Esophagus mucosa (tissue), 1 donor: ENCODE results near the gene SSB. TPM values are rescaled to one million over a fixed set of nuclear protein-coding genes. Genes with fewer than 3 reads are reported as not detected.
"Not testable (repeated sequence)": the region's sequence is repeated elsewhere in the genome, so short reads cannot be mapped to it uniquely, and the experiment has no call there.

ENCODE experiments used
- ATAC-seq: fragments of 200-7000 bp; cut with Tn5 transposase; one replicate; pipeline ENCODE4 v1.9.1; 2020
- total RNA-seq: library from RNA; stranded (reverse); gene quantifications from one replicate; pipeline ENCODE4 v1.2.4, GENCODE V29; 2023
- donor health status: DM: yes; HTN: yes; CAD: no.

SSB gene
- total RNA-seq, 1 donor from 2014 or later = 40.1 TPM

DNA sequence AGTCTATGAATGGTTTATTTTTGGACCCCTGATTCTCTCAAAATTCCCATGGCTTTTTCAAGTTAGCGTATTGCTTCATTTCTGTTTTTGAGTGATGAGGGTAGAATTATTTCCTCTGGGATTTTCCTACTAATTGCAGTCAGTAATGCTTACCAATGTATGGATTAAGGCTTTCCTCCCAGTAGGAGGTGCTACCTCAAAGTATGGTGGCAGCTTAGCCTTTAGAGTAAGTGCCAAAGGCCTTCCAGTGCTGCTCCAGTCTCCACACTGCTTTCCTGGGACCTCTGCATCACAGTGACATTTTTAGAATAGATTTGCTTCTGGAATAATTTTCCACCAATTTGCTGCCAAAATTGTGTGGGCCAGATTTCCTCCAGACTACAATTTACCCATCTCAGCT is 16.2 kb upstream of the SSB start:
- ATAC-seq = no peak

DNA sequence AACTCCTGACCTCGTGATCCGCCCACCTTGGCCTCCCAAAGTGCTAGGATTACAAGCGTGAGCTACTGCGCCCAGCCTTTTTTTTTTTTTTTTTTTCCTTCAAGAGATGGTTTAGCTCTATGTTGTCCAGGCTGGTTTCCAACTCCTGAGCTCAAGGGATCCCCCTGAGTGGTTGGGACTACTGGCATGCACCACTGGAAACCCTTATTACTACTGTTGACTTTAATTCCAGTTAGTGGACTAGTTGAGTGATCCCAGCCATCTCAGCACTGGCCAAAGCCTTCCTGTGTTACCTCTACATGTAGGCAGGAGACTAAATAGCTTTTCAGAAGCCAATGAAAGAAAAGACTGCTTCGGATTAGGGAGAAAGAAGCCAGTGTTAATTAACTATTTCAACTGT is 8.1 kb upstream of the SSB start:
- no peak for ATAC-seq

DNA sequence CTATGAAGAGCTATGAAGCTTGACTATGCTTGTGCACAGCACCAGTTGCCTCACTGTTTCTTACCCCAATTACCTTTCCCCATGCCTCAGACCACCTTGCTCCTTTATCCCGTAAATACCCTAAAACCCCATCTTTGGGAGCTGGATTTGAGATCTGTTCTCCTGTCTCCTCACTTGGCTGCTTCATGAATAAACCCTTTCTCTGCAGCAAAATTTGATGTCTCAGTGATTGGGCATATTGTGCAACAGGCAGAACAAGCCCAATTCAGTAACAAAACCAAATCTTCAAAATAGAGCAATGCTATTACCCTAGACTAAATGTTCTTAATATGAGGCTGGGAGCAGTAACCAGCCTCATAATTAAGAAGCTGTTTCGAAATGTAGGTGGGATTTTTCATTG is 3.5 kb upstream of the SSB start:
- ATAC-seq = no peak

DNA sequence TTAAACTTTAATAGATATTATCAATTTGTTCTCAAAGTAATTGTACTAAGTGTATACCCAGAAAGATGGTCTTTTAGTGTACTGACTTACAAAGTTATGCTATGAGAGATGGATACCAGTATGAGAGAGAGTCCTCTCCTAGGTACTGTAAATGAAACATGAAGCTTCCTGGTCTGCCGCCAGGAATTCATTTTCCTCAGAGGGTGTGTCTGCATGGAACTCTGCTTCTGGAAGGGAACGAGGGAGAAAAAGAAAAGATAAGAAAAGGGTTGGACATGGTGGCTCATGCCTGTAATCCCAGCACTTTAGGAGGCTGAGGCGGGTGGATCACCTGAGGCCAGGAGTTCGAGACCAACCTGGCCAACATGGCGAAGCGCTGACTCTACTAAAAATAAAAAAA is 2.2 kb upstream of the SSB start:
- ATAC-seq = no peak

DNA sequence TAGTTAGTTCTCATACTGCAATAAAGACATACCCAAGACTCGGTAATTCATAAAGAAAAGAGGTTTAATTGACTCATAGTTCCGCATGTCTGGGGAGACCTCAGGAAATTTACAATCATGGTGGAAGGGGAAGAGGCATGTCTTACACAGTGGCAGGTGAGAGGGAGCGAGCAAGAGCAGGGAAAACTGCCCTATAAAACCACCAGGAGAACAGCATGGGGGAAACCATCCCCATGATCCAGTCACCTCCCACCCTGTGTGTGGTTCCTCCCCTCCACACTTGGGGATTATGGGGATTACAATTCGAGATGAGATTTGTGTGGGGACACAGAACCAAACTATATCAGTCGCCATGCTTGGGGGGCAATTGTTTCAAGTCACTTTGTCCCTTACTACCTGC is 1.1 kb upstream of the SSB start:
- no peak for ATAC-seq

DNA sequence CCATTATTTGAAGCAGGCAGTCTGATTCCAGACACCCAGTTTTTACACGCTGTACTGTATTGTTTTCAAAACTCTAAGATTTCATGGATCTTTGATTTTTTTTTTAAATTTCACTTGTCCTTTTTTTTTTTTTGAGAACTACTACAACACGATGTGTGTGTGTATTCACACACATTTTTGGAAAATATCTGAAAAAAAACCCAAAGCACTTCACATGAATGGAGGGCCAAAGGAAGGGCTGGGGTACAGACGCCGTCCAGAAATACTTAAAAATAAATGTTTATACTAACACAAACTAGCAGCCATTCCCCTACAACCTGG is 314 bp upstream of the SSB start:
- no peak for ATAC-seq

DNA sequence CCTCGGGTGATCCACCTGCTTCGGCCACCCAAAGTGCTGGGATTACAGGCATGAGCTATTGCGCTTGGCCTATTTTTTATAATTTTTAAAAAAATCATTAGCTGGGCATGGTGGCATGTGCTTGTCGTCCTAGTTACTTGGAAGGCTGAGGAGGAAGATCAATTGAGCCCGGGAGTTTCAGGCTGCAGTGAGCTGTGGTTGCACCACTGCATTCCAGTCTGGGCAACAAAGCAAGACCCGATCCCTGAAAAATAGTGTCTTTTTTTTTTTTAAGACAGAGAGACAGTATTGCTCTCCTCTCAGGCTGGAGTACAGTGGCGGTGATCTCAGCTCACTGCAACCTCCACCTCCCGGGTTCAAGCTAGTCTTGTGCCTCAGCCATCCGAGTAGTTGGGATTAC is 4.8 kb downstream of the SSB start:
- ATAC-seq = no peak

DNA sequence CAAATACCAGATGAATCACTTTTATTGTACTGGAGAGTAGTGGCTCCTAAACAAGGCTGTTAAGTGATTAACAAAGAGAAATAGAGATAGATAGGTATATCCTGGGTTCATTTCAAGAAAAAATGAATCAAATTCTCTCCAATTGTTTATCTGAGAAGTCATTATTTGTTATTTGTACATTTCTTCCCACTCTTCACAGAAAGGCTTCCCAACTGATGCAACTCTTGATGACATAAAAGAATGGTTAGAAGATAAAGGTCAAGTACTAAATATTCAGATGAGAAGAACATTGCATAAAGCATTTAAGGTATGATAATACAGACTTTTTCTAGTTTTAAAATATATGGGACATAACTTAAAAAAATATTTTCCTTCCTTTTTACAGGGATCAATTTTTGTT is 7.9 kb downstream of the SSB start:
- no peak for ATAC-seq

DNA sequence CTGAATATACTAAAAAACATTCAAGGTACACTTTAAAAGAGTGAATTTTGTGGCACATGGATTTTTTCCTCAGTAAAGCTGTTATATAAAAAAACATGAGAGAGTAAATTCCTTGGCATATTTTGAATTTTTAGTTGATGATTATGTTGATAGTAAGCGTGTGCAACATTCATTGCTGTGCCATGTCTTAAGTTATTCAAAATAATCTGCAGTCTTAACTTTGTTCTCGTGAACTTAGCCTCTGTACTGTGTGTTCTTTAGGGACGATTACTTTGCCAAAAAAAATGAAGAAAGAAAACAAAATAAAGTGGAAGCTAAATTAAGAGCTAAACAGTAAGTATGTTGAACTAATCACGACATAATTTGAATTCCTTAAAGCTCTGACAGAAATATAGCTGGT is 9.6 kb downstream of the SSB start:
- ATAC-seq = no peak

DNA sequence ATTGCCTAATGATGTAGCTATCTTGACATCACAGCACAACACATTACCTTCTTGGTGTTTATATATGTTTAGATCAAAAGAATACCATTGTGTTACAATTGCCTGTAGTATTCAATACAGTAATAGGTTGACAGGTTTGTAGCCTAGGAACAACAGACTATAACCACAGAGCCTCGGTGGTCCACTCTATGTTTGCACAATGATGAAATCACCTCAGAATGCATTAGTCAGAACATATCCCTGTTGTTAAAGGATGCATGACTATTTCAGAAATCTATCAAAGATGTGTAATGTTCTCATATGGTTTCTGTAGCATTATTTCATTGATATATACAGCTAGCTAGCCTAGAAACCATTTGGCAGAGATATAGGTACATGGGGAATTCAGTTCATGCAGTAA is 17.2 kb downstream of the SSB start:
- no peak for ATAC-seq

DNA sequence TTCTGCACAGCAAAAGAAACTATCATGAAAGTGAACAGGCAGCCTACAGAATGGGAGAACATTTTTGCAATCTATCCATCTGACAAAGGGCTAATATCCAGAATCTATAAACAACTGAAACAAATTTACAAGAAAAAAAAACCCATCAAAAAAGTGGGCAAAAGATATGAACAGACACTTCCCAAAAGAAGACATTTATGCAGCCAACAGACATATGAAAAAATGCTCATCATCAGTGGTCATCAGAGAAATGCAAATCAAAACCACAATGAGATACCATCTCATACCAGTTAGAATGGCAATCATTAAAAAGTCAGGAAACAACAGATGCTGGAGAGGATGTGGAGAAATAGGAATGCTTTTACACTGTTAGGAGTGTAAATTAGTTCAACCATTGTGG is 18.3 kb downstream of the SSB start:
- ATAC-seq = not testable (repeated sequence)

DNA sequence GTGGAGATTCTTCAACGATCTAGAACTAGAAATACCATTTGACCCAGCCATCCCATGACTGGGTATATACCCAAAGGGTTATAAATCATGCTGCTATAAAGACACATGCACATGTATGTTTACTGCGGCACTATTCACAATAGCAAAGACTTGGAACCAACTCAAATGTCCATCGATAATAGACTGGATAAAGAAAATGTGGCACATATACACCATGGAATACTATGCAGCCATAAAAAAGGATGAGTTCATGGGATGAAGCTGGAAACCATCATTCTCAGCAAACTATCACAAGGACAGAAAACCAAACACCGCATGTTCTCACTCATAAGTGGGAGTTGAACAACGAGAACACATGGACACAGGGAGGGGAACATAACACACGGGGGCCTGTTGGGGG is 18.7 kb downstream of the SSB start:
- not testable (repeated sequence) for ATAC-seq

DNA sequence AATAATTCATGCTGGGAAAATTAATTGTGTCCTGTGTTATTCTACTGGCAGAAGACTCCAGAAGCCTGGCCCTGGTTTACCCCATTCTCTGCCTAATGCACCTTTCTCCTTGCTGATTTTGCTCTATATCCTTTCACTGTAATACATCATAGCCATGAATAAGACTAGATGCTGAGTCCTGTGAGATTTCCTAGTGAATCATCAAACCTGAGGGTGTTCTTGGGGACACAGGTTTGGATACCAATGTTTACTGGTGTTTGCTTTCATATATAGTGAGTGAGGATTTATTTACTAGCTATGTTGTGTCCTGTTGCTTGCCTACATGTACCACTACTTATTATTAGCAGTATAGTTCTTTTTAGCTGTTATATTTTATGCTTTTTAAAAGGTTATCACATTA is 19.6 kb downstream of the SSB start:
- peak; percentile 53 for ATAC-seq

DNA sequence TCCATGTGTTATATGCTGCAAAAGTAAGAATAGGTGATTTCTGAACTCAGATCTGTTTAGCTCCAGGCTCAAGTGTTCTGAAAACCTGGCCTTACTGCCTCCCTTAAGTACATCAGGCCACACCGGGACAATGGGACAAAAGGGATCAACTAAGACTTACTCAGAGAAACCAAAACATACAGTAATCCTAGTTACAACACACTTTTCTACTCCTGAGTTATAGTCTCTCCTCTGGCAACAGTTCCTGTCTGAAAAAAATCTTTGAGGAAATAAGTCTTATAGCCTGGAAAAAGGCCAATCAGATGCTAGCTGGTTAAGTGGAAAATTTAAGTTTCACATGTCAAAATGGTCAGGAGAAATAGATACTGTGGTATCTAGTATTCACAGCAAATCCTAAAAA is 20.4 kb downstream of the SSB start:
- ATAC-seq = peak; percentile 86

DNA sequence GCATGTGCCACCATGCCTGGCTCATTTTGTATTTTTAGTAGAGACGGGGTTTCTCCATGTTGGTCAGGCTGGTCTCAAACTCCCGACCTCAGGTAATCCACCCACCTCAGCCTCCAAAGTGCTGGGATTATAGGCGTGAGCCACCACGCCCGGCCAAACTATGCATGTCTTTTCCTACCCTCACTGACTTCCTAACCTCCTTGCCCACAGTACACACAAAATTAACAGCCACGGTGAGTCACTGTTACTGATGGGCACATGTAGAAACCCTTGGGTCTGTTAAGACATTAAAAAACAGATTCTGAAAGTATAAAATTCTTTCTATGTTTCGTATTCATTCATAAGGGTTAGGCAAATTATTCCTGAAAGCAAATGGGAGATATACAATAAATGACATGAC is 21.4 kb downstream of the SSB start:
- ATAC-seq = not testable (repeated sequence)

DNA sequence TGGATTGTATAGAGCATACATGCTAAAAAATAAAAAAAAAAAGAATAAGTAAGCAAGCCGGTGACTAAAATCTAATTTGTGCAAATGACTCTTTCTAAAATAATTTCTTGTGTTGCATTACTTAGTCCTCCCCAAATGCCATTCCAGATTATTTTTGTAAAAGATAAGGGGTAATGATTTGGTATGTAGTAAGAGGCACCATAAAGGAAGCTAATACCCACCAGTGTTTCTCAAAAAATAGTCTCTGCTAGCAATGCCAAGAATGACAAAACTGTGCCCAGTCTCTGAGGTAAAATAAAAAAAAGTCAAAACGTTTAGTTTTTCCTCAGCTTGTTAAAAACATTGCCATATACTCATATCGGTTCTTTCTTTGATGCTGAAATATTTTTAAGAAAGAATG is 23.4 kb downstream of the SSB start:
- no peak for ATAC-seq

DNA sequence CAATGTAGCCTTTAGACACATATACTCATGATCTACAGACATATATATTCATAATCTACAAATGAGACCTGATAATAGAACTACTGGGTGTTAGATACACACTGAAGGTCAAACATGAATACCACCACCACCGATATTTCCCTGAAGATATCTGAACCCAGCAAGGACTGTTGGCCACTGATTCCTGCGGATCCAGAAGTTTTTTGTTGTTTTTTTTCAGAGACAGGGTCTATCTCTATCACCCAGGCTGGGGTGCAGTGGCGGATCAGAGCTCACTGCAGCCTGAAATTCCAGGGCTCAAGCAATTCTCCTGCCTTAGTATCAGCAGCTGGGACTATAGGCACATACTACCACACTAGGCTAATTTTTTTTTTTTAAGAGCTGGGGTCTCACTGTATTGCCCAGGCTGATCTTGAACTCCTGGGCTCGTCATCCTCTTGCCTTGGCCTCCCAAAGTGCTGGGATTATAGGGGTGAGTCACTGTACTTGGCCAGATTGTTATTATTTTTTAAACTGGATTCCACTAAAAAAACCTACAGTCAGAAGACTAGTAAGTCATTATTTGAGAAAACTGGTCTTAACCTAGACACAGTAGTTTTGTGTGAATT is 24.2 kb downstream of the SSB start:
- no peak for ATAC-seq

DNA sequence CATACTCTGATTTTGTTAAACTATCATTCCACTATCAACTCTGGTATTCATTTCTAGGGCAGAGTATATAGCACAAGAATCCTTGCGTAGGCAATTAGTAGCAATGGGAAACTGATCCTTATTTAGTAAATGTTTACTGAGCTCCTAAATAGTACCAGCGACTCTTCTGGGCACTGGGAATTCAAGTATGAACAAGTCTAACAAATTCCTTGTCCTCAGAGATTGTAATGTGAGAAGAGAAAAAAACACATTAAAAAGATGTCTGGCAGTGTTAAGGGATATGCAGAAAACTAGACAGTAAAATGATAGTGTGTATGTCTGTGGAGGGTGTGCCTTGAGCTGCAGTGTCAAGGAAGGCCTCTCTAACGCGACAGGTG is 25.3 kb downstream of the SSB start:
- ATAC-seq = no peak

DNA sequence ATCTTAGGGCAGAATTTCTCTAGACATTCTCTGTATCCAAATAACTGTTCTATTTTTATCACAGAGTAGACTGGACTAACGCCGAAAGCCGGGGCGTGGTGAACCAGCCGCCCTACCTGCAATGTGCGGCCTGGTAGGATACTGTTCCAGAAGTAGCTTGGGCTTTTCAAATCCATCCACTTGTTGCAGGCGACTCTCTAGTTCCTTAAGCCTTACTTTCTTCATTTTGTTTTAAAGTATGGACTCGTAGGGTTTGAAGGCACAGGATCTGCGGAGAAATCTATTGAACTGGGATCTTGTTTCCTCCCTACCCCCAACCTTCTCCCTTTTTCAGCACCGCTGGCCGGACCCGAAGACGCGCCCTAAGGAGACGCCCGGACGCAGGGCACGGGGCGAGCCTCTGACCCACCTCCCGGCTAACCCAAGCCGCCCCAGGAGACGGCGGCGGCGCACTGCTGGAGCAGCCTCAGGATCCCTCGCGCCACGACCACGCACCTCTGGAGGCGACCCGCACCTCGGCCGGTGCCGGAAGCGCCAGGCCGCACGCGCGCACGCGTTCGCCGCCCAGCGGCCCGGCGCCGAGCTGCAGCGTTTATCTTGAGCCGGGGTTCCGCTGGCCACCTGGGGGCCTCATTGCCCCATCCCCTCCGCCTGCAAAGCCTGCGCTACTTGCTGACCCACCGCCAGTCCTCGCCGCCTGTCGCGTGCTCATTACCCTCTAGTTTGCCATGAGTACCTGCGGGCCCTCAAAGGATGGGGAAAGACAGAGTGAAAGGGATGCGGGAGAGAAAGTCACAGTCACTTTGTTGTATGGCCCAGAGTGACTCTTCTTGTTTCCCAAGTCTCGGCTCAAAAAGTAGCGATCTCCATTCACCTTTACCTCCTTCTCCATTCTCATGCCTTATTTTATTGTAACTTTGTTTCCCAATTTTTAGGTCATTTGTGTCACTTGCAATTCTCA is 26.0 kb downstream of the SSB start, which contains the start of gene METTL5:
TSS of gene METTL5 (minus strand) at position 533 of the 961 bp plus-strand sequence. CDS start at position 225, 308 bp downstream.
- ATAC-seq = peak; percentile 70

DNA sequence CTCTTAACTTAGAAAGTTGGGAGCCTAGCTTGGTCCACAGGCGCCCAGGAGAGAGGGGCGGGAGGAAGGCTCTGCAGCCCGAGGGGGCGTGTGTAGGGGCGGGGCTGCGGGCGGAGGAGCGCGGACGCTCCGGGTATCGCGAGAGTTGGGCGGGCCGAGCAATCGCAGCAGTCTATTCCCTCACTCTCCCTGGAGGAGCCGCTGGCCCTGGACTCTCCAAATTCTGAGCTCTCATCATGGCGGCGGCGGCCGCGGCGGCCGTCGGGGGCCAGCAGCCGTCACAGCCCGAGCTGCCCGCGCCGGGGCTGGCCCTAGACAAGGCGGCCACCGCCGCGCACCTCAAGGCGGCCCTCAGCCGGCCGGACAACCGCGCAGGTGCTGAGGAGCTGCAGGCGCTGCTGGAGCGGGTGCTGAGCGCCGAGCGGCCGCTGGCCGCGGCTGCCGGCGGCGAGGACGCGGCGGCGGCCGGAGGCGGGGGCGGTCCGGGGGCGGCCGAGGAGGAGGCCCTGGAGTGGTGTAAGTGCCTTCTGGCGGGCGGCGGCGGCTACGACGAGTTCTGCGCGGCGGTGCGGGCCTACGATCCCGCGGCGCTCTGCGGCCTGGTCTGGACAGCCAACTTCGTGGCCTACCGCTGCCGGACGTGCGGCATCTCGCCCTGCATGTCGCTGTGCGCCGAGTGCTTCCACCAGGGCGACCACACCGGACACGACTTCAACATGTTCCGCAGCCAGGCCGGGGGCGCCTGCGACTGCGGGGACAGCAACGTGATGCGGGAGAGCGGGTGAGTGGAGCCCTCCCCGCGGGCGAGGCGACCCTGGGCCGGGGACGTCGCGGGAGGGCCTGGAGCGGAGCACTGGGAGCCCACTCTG is 28.8 kb downstream of the SSB start, which contains the start of gene UBR3:
TSS of gene UBR3 (plus strand) at position 183 of the 869 bp plus-strand sequence. CDS start at position 237, 54 bp downstream.
- ATAC-seq = peak; percentile 96

DNA sequence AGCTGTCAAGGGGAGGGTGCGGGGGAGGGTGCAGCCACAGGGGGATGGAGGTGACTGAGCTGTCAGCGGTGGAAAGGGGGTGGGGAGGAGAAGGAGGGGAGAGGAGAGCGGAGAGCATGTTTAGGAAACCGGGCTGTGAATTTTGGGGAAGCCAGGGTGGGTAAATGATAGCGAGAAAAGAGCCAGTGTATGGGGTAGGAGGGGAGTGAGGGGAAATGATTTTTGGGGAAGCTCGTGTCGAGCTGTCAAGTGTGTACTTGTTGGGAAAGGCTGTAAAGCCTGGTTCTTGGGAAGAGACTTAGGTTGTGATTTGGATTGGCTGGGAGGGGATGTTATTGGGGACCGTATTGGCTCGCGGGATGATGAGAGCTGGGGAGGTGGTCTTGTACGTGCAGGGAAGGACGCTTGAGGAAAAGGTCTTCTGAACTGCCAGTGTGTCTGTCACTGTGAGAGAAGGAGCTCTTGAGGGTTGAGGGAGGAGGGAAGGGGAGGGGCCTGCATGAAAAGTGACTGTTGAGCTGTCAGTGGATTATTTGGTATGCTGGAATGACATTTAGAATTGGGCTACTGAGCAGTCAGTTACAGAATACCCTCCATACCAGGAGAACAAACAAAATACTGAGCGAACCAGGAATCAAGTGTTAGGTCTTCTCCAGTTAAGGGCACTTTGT is 29.6 kb downstream of the SSB start:
- peak; percentile 38 for ATAC-seq

DNA sequence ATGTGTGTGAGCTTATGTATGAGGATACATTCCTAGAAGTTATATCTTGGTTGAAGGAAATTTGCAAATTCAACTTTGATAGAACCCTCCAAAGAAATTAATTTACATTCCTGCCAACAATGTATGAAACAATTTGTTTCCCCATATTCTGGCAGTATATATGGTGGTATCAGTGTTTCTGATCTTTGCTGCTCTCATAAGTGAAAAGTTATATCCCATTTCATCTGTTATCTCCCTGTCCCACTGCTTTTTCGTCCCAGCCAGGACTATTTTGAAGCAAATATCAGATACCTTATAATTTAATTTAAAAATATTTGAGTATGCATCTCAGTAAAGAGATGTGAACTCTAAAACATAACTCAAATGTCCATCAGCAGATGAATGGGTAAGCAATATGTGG is 35.7 kb downstream of the SSB start:
- ATAC-seq = no peak
